K562 (cell line): ENCODE results near the gene POLR1A. TPM values are rescaled to one million over a fixed set of nuclear protein-coding genes. Genes with fewer than 3 reads are reported as not detected.

Experiments
- BCOR ChIP-seq: fragments of 450-650 bp; IDR thresholded peaks from 2 replicates; pipeline ENCODE4 v1.6.1; 2016
- CBFA2T3 ChIP-seq: fragments of 450-650 bp; IDR thresholded peaks from 2 replicates; pipeline ENCODE4 v1.6.1; 2017
- CBX1 ChIP-seq: sonication (generic); IDR thresholded peaks from 2 replicates; pipeline ENCODE4 v1.6.1; 2016; ENCODE audit warnings: antibody characterized with exemption, low read depth, mild to moderate bottlenecking
- CCAR2 ChIP-seq: fragments of 200-400 bp; formaldehyde crosslinking; IDR thresholded peaks from 2 replicates; pipeline ENCODE4 v1.6.1; 2017; ENCODE audit warnings: mild to moderate bottlenecking, low read depth, low read length
- CHD7 ChIP-seq: fragments of 200-600 bp; sonication (generic); IDR thresholded peaks from one replicate; pipeline ENCODE4 v1.6.1; 2012; ENCODE audit warnings: mild to moderate bottlenecking, low read depth, low read length, inconsistent platforms
- E4F1 ChIP-seq: fragments of 250-450 bp; sonication (Bioruptor Pico); IDR thresholded peaks from 2 replicates; pipeline ENCODE4 v1.5.0; 2021; ENCODE audit warnings: mild to moderate bottlenecking, borderline replicate concordance
- EZH2 ChIP-seq: IDR thresholded peaks from 2 replicates; pipeline ENCODE4 v1.6.1; 2012; ENCODE audit warnings: low read depth, mild to moderate bottlenecking, inconsistent platforms, low read length, borderline replicate concordance
- FOXK1 ChIP-seq: sonication (generic); formaldehyde crosslinking; IDR thresholded peaks from 2 replicates; pipeline ENCODE4 v1.8.0; 2022; ENCODE audit warnings: missing genetic modification reagents, mild to moderate bottlenecking, borderline replicate concordance
- PURB ChIP-seq: sonication (generic); formaldehyde crosslinking; IDR thresholded peaks from 2 replicates; pipeline ENCODE4 v1.9.0; 2021; ENCODE audit warnings: low read depth, mild to moderate bottlenecking, missing genetic modification reagents
- STAG1 ChIP-seq: sonication (generic); formaldehyde crosslinking; IDR thresholded peaks from 2 replicates; pipeline ENCODE4 v1.5.0; 2020; ENCODE audit warnings: missing genetic modification reagents, borderline replicate concordance
- TBL1XR1 ChIP-seq, 2 experiments: IDR thresholded peaks; 2 replicates each; pipeline ENCODE4 v1.6.1; 2012; ENCODE audit warnings: improper control_type of control experiment in 2 of 2, low read length in 2 of 2, mild to moderate bottlenecking in 1 of 2
- THRAP3 ChIP-seq: fragments of 450-650 bp; IDR thresholded peaks from 2 replicates; pipeline ENCODE4 v1.6.1; 2016; ENCODE audit warnings: mild to moderate bottlenecking, inconsistent platforms, borderline replicate concordance
- USF1 ChIP-seq: sonication (generic); formaldehyde crosslinking; IDR thresholded peaks from 2 replicates; pipeline ENCODE4 v1.9.0; 2022; ENCODE audit warnings: mild to moderate bottlenecking, missing genetic modification reagents
- ZNF282 ChIP-seq: sonication (generic); formaldehyde crosslinking; IDR thresholded peaks from 2 replicates; pipeline ENCODE4 v1.8.1; 2023; ENCODE audit warnings: missing genetic modification reagents
- ZNF384 ChIP-seq: IDR thresholded peaks from 2 replicates; pipeline ENCODE4 v1.6.1; 2012; ENCODE audit warnings: low read depth, low read length, improper control_type of control experiment
- ZNF436 ChIP-seq: fragments of 250-450, 450-650 bp; sonication (Bioruptor Pico); formaldehyde crosslinking; IDR thresholded peaks from 2 replicates; pipeline ENCODE4 v1.7.0; 2020; ENCODE audit warnings: mild to moderate bottlenecking
- polyA plus RNA-seq, 8 experiments: library from polyadenylated mRNA; depleted of rRNA in 4 of 8; stranded (reverse) in 5 of 8; unstranded in 3 of 8; fragments of >200 nt; fragmentation: Nextera tagmentation in 2 of 8; fragmentation: Illumina TruSeq in 1 of 8; extraction: Ambion mirVana in 2 of 8; extraction: Trizol in 1 of 8; gene quantifications; 2 replicates each; pipeline versions ENCODE4 v1.2.1 to v1.2.3, GENCODE V29; 2011 to 2014; ENCODE audit warnings: inconsistent platforms in 1 of 8, missing spikeins in 1 of 8
- total RNA-seq, 7 experiments: library from RNA; depleted of rRNA in 6 of 7; stranded (reverse); fragments of >200 nt in 6 of 7; fragmentation: Illumina TruSeq in 2 of 7; extraction: Trizol in 2 of 7; gene quantifications; 2 replicates each; pipeline versions ENCODE4 v1.2.1 to v1.2.3, GENCODE V29; 2011 to 2021; ENCODE audit warnings: low replicate concordance in 1 of 7

Gene POLR1A
- total and polyA plus RNA-seq, 9 of the 15 experiments (the other 6 are each of a cell fraction or from before 2014, with no cell fraction given) = 3.0 to 72.1 (median 21.8) TPM

GRCh38 chr2:86014493-86014892, 91.2 kb downstream of the POLR1A start (continued):
- TF ChIP-seq CHD7 = no peak
- no peak for TF ChIP-seq ZNF384
- TF ChIP-seq EZH2 = no peak
- no peak for TF ChIP-seq CBFA2T3
- TF ChIP-seq CBX1 = peak; percentile 70; the same call in 1 of the 2 replicates
- no peak for TF ChIP-seq STAG1 (CRISPR knock-in tag)
- TF ChIP-seq TBL1XR1 (IDR thresholded peaks at IDR 0.05; ENCODE audit: low read length in 2 of 2) = no peak
- TF ChIP-seq FOXK1 (CRISPR knock-in tag) = no peak
- TF ChIP-seq BCOR = no peak
- TF ChIP-seq USF1 (CRISPR knock-in tag) = peak; percentile 78
- TF ChIP-seq ZNF436 (CRISPR knock-in tag) = no peak
- TF ChIP-seq THRAP3 = no peak
- no peak for TF ChIP-seq PURB (CRISPR knock-in tag)
- TF ChIP-seq E4F1 (CRISPR knock-in tag) = no peak
- TF ChIP-seq ZNF282 = no peak
- TF ChIP-seq CCAR2 = no peak
